GM12864 (cell line): ENCODE results near the gene CERS6.
"Not testable (repeated sequence)": the region's sequence is repeated elsewhere in the genome, so short reads cannot be mapped to it uniquely, and the experiment has no call there.

Experiments used
- DNase-seq: peaks from one replicate; pipeline ENCODE4 v3.0.0-alpha.2; 2011; ENCODE audit warnings: low read depth
- H3K4me3 ChIP-seq: 2 replicates; pipeline ENCODE4 v1.5.1; 2011; ENCODE audit warnings: mild to moderate bottlenecking, low read depth, low read length, control low read depth
- CTCF ChIP-seq: IDR thresholded peaks from 2 replicates; pipeline ENCODE4 v1.5.1; 2011; ENCODE audit warnings: low read depth, mild to moderate bottlenecking, moderate library complexity, low read length, control low read depth, inconsistent platforms; ENCODE audit errors: missing control alignments

The CERS6 gene

GRCh38 chr2:168455645-168456520 lies at the start of gene CERS6:
Gene CERS6 (plus strand): TSS chr2:168456272. CDS start chr2:168456449, 177 bp downstream.
- peak; percentile 79 for DNase-seq
- no peak for TF ChIP-seq CTCF
- peak within 1 kb of the TSS; percentile 97 for H3K4me3 ChIP-seq

GRCh38 chr2:168412301-168412700 lies 43.8 kb upstream of the CERS6 start:
- DNase-seq, H3K4me3 ChIP-seq: not testable (repeated sequence)

- not testable (repeated sequence) for H3K4me3 ChIP-seq, DNase-seq
Observed at GRCh38 chr2:168413101-168413500, 43.0 kb upstream of the CERS6 start.

- DNase-seq: no peak
- no peak overlapping the region for H3K4me3 ChIP-seq
- no peak for TF ChIP-seq CTCF
Observed at GRCh38 chr2:168416555-168416954, 39.5 kb upstream of the CERS6 start.

GRCh38 chr2:168422584-168422983 lies 33.5 kb upstream of the CERS6 start:
- no peak for TF ChIP-seq CTCF
- no peak overlapping the region for H3K4me3 ChIP-seq
- DNase-seq: no peak

GRCh38 chr2:168424112-168424951 lies 31.7 kb upstream of the CERS6 start:
- no peak for DNase-seq
- no peak for TF ChIP-seq CTCF
- no peak overlapping the region for H3K4me3 ChIP-seq

GRCh38 chr2:168424971-168425370 lies 31.1 kb upstream of the CERS6 start:
- no peak for TF ChIP-seq CTCF
- no peak for DNase-seq
- H3K4me3 ChIP-seq: no peak overlapping the region

GRCh38 chr2:168426861-168427260 lies 29.2 kb upstream of the CERS6 start:
- TF ChIP-seq CTCF: no peak
- H3K4me3 ChIP-seq: no peak overlapping the region
- DNase-seq: no peak
